ENCODE data around the gene PYCARD.

Gene PYCARD

GRCh38 chr16:31179747-31180459 is 22.7 kb downstream of the PYCARD start, which contains the start of gene FUS (continued):
- no peak for TF ChIP-seq PATZ1 (CRISPR knock-in tag; IDR thresholded peaks at IDR 0.05; ENCODE audit: borderline replicate concordance)
- TF ChIP-seq BACH2 (CRISPR knock-in tag; IDR thresholded peaks at IDR 0.05; ENCODE audit: borderline replicate concordance): no peak
- no peak for TF ChIP-seq ZNF565 (CRISPR knock-in tag; conservative IDR thresholded peaks at IDR 0.05; ENCODE audit: low read depth)
- no peak for TF ChIP-seq ISL1 (CRISPR knock-in tag; IDR thresholded peaks at IDR 0.05)
- no peak for TF ChIP-seq TCF4 (CRISPR knock-in tag; IDR thresholded peaks at IDR 0.05; ENCODE audit: borderline replicate concordance)
- TF ChIP-seq GLIS3 (CRISPR knock-in tag; IDR thresholded peaks at IDR 0.05): no peak; the same call in 1 of the 2 replicates
- no peak for TF ChIP-seq ESRRG (CRISPR knock-in tag; IDR thresholded peaks at IDR 0.05)

- TF ChIP-seq PATZ1 (CRISPR knock-in tag; IDR thresholded peaks at IDR 0.05; ENCODE audit: borderline replicate concordance) (peak; percentile 16; the same call in 1 of the 2 replicates), TCF4 (CRISPR knock-in tag; IDR thresholded peaks at IDR 0.05; ENCODE audit: borderline replicate concordance) (no peak)
- peak; percentile 2 for ATAC-seq
Measured at GRCh38 chr16:31179219-31179746, 23.3 kb downstream of the PYCARD start.

GRCh38 chr16:31177136-31177535 is 25.4 kb downstream of the PYCARD start:
- TF ChIP-seq OSR1 (CRISPR knock-in tag; IDR thresholded peaks at IDR 0.05) (no peak), CSRNP3 (CRISPR knock-in tag; IDR thresholded peaks at IDR 0.05) (no peak), BACH2 (CRISPR knock-in tag; IDR thresholded peaks at IDR 0.05; ENCODE audit: borderline replicate concordance) (no peak), ZFP30 (CRISPR knock-in tag; IDR thresholded peaks at IDR 0.05) (no peak), ZNF8 (CRISPR knock-in tag; IDR thresholded peaks at IDR 0.05) (no peak), RARB (CRISPR knock-in tag; IDR thresholded peaks at IDR 0.05) (no peak), TOX (CRISPR knock-in tag; IDR thresholded peaks at IDR 0.05; ENCODE audit: borderline replicate concordance) (no peak), TCF4 (CRISPR knock-in tag; IDR thresholded peaks at IDR 0.05; ENCODE audit: borderline replicate concordance) (no peak), GLIS3 (CRISPR knock-in tag; IDR thresholded peaks at IDR 0.05) (no peak), ARNTL (CRISPR knock-in tag; IDR thresholded peaks at IDR 0.05; ENCODE audit: borderline replicate concordance, low read depth) (no peak), CSDC2 (CRISPR knock-in tag; IDR thresholded peaks at IDR 0.05) (no peak)
- no peak for ATAC-seq

GRCh38 chr16:31170048-31170447 is 32.5 kb downstream of the PYCARD start:
- ATAC-seq: peak; percentile 58; the same call in 1 of the 3 replicates

- no peak for ATAC-seq
- TF ChIP-seq BACH2 (CRISPR knock-in tag; IDR thresholded peaks at IDR 0.05; ENCODE audit: borderline replicate concordance): no peak
- TF ChIP-seq CSRNP3 (CRISPR knock-in tag; IDR thresholded peaks at IDR 0.05): no peak
- no peak for TF ChIP-seq RARB (CRISPR knock-in tag; IDR thresholded peaks at IDR 0.05)
- no peak for TF ChIP-seq CSDC2 (CRISPR knock-in tag; IDR thresholded peaks at IDR 0.05)
- TF ChIP-seq ISL1 (CRISPR knock-in tag; IDR thresholded peaks at IDR 0.05): no peak
- no peak for TF ChIP-seq SNAI2 (CRISPR knock-in tag; IDR thresholded peaks at IDR 0.05)
- TF ChIP-seq ZFP3 (CRISPR knock-in tag; IDR thresholded peaks at IDR 0.05): no peak
- no peak for TF ChIP-seq ARNTL (CRISPR knock-in tag; IDR thresholded peaks at IDR 0.05; ENCODE audit: borderline replicate concordance, low read depth)
- no peak for TF ChIP-seq PATZ1 (CRISPR knock-in tag; IDR thresholded peaks at IDR 0.05; ENCODE audit: borderline replicate concordance)
- no peak for TF ChIP-seq ZFP30 (CRISPR knock-in tag; IDR thresholded peaks at IDR 0.05)
- TF ChIP-seq GLIS3 (CRISPR knock-in tag; IDR thresholded peaks at IDR 0.05): no peak
- no peak for TF ChIP-seq POU6F1 (CRISPR knock-in tag; IDR thresholded peaks at IDR 0.05; ENCODE audit: borderline replicate concordance, low read depth)
- TF ChIP-seq ZNF565 (CRISPR knock-in tag; conservative IDR thresholded peaks at IDR 0.05; ENCODE audit: low read depth): no peak
- TF ChIP-seq ZC3H10 (CRISPR knock-in tag; IDR thresholded peaks at IDR 0.05): no peak
- TF ChIP-seq TCF4 (CRISPR knock-in tag; IDR thresholded peaks at IDR 0.05; ENCODE audit: borderline replicate concordance): no peak
- no peak for TF ChIP-seq ZNF70 (CRISPR knock-in tag; IDR thresholded peaks at IDR 0.05)
Measured at GRCh38 chr16:31168848-31169247, 33.7 kb downstream of the PYCARD start.
